ENCODE measurements around the gene SLC25A22. TPM values are rescaled to one million over a fixed set of nuclear protein-coding genes. Genes with fewer than 3 reads are reported as not detected.

SLC25A22 gene
- total RNA-seq, 2 experiments from 2014 or later, result 9.1 to 11.1 TPM

DNA sequence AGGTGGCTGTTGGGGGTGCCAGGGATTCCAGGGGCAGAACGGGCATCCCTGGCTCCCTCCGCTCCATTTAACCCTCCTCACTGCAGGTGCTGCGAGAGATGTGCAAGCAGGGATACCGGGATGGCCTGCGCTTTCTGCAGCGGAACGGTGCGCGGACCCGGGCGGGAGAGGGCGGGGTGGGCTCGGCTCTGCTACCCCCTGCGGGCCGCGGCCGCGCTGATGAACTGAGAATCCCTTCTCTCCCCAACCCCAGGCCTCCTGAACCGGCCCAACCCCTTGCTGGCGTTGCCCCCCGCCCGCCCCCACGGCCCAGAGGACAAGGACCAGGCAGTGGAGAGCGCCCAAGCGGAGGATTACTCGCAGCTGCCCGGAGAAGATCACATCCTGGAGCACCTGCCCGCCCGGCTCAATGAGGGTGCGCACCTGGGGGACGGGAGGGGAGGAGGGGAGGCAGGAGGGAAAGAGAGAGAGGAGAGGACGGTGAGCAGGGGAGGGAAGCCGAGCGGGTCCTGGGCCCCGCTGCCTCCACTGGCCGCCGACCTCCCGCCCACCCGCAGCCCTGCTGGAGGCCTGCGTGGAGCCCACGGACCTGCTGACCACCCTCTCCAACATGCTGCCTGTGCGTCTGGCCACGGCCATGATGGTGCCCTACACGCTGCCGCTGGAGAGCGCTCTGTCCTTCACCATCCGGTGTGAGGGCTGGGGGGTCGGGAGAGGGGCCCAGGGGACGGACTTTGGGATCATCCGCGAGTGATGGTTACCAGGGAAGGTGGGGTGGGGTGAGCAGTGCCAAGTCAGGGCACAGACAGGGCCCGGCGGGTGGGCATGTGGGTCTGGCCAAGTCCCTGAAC, 25.6 kb upstream of the SLC25A22 start:
- TF ChIP-seq, protein P1, sequence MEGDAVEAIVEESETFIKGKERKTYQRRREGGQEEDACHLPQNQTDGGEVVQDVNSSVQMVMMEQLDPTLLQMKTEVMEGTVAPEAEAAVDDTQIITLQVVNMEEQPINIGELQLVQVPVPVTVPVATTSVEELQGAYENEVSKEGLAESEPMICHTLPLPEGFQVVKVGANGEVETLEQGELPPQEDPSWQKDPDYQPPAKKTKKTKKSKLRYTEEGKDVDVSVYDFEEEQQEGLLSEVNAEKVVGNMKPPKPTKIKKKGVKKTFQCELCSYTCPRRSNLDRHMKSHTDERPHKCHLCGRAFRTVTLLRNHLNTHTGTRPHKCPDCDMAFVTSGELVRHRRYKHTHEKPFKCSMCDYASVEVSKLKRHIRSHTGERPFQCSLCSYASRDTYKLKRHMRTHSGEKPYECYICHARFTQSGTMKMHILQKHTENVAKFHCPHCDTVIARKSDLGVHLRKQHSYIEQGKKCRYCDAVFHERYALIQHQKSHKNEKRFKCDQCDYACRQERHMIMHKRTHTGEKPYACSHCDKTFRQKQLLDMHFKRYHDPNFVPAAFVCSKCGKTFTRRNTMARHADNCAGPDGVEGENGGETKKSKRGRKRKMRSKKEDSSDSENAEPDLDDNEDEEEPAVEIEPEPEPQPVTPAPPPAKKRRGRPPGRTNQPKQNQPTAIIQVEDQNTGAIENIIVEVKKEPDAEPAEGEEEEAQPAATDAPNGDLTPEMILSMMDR (IDR thresholded peaks at IDR 0.05), result no peak
- intact Hi-C loops (cut with DNase I, micrococcal nuclease), result no loop called here
- peaks cover 34% of the 10 kb centered on the region for H3K36me3 ChIP-seq (ENCODE audit: insufficient read depth, low read length)
- peaks cover 0 to 16% of the 10 kb centered on the region in 2 experiments for H3K9me3 ChIP-seq (ENCODE audit: control insufficient read depth in 1 of 2, insufficient read depth in 1 of 2, low read length in 2 of 2)
- CTCF ChIA-PET, result no interaction called here
- peaks cover 26% of the 10 kb centered on the region for H3K4me1 Mint-ChIP-seq (ENCODE audit: low read depth)
- no peak overlapping the region for H3K27ac ChIP-seq (ENCODE audit: low read depth in 1 of 2, low read length in 2 of 2)
- ATAC-seq (ENCODE audit: poor library complexity) (no peak), DNase-seq (no peak)
- H3K36me3 Mint-ChIP-seq (ENCODE audit: low read depth), result peaks cover 37% of the 10 kb centered on the region
- POLR2A ChIA-PET, result interaction anchor here (2.3 kb wide), 1 partner anchor 14 kb away, joined by 7 read pairs; the partner anchor contains the start of gene RPLP2
- no peaks in the 10 kb centered on the region for H3K9me3 Mint-ChIP-seq
- H3K27ac Mint-ChIP-seq, result no peak overlapping the region
- H3K4me3 Mint-ChIP-seq, result peak overlapping the region; percentile 38
- H3K27me3 Mint-ChIP-seq, result peaks cover 18% of the 10 kb centered on the region
- H3K4me1 ChIP-seq (ENCODE audit: insufficient read depth, low read length), result peaks cover 52% of the 10 kb centered on the region
- H3K4me3 ChIP-seq (ENCODE audit: low read length), result no peak overlapping the region
- peaks cover 14 to 19% of the 10 kb centered on the region in 2 experiments for H3K27me3 ChIP-seq (ENCODE audit: control insufficient read depth in 1 of 2, insufficient read depth in 2 of 2, low read length in 2 of 2)

GRCh38 chr11:821512-822371, 23.7 kb upstream of the SLC25A22 start:
- Mint-ChIP-seq H3K27ac (peak overlapping the region; percentile 92), H3K4me3 (peak overlapping the region; percentile 54), H3K36me3 (ENCODE audit: low read depth) (peaks cover 37% of the 10 kb centered on the region), H3K4me1 (ENCODE audit: low read depth) (peaks cover 15% of the 10 kb centered on the region), H3K9me3 (no peaks in the 10 kb centered on the region), H3K27me3 (peaks cover 4% of the 10 kb centered on the region)
- ChIA-PET POLR2A (interaction anchor here (2.3 to 6.1 kb wide), 2 partner anchors 10 to 12 kb away, joined by 7 to 115 read pairs; partner anchors contain the start of genes CD151, CRACR2B and RPLP2), CTCF (no interaction called here)
- intact Hi-C loops (cut with DNase I, micrococcal nuclease), result no loop called here
- no peak overlapping the region for H3K4me3 ChIP-seq (ENCODE audit: low read length)
- peaks cover 41% of the 10 kb centered on the region for H3K4me1 ChIP-seq (ENCODE audit: insufficient read depth, low read length)
- peaks cover 34% of the 10 kb centered on the region for H3K36me3 ChIP-seq (ENCODE audit: insufficient read depth, low read length)
- peaks cover 0 to 4% of the 10 kb centered on the region in 2 experiments for H3K27me3 ChIP-seq (ENCODE audit: control insufficient read depth in 1 of 2, insufficient read depth in 2 of 2, low read length in 2 of 2)
- no peak for ATAC-seq (ENCODE audit: poor library complexity)
- peaks cover 0 to 6% of the 10 kb centered on the region in 2 experiments for H3K9me3 ChIP-seq (ENCODE audit: control insufficient read depth in 1 of 2, insufficient read depth in 1 of 2, low read length in 2 of 2)
- TF ChIP-seq, protein P1 (IDR thresholded peaks at IDR 0.05), result no peak
- H3K27ac ChIP-seq (ENCODE audit: low read depth in 1 of 2, low read length in 2 of 2), result no peak overlapping the region
- DNase-seq, result peak in 1 of 14 experiments; percentile 6
